Measurements from ENCODE around the gene RDH11.

GRCh38 chr14:67641480-67641879 is 54.1 kb downstream of the RDH11 start:
- TF ChIP-seq, protein P1, sequence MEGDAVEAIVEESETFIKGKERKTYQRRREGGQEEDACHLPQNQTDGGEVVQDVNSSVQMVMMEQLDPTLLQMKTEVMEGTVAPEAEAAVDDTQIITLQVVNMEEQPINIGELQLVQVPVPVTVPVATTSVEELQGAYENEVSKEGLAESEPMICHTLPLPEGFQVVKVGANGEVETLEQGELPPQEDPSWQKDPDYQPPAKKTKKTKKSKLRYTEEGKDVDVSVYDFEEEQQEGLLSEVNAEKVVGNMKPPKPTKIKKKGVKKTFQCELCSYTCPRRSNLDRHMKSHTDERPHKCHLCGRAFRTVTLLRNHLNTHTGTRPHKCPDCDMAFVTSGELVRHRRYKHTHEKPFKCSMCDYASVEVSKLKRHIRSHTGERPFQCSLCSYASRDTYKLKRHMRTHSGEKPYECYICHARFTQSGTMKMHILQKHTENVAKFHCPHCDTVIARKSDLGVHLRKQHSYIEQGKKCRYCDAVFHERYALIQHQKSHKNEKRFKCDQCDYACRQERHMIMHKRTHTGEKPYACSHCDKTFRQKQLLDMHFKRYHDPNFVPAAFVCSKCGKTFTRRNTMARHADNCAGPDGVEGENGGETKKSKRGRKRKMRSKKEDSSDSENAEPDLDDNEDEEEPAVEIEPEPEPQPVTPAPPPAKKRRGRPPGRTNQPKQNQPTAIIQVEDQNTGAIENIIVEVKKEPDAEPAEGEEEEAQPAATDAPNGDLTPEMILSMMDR (IDR thresholded peaks at IDR 0.05), result no peak
- TF ChIP-seq RAD21 (IDR thresholded peaks at IDR 0.05; ENCODE audit: low read length) (no peak), MXI1 (IDR thresholded peaks at IDR 0.05; ENCODE audit: low read depth, low read length) (no peak), SIN3A (IDR thresholded peaks at IDR 0.05; ENCODE audit: borderline replicate concordance, low read depth, low read length) (no peak)

All from SK-N-SH (cell line).